GM18909 (cell line): ENCODE data around the gene CAMKMT.

Source experiments
- ATAC-seq: cut with Tn5 transposase; IDR thresholded peaks from one replicate; pipeline ENCODE4 v1.9.1; 2021; ENCODE audit warnings: mild to moderate bottlenecking; ENCODE audit not compliant: unreplicated experiment, poor library complexity

The CAMKMT gene

DNA sequence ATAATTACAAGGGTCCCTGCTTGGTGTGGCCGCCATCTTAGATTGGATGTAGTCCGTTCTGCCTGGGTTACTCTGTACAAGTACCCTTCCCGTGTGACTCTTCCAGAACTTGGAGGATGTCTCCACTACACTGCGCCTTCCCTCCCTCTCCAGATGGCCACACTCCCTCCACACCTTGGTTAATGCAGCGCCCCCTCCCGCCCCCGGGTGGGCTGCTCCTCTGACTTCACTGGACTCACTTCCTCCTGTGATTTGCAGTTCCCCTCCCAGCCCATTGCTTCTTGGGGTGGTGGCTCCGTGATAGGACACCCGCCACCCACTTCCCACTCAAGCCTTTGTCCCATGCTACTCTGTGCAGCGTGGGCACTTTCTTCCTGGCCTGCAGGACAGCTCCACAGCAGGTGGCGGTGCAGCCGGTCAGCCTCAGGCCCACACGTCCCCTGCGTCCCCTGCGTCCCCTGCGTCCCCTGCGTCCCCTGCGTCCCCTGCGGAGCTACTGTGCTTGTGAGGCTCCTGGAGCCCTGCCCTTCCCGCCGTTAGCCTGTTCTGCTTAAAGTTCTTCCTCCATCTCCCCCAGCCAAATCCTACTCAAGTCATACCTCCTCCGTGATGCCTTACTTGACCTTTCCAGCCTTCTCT lies 449.3 kb downstream of the CAMKMT start:
- ATAC-seq, result no peak

DNA sequence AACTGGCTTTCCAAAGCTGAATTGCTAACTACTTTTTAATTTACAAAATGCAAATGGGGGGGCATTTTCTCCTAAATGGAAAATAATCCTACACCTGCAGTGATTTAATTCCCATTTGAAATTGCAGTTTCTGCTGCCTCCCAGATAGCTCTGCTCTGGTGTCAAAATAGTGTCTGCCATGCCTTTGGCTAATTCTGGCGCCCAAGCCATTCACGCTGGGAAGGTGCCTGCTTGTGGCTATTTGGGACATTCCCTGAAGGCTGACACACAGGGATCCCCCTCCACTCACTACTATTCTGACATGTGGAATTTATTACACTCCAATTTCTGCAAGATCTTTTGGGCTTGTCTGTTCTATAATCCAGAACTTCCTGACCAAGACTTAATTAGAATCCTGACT lies 451.4 kb downstream of the CAMKMT start:
- no peak for ATAC-seq

DNA sequence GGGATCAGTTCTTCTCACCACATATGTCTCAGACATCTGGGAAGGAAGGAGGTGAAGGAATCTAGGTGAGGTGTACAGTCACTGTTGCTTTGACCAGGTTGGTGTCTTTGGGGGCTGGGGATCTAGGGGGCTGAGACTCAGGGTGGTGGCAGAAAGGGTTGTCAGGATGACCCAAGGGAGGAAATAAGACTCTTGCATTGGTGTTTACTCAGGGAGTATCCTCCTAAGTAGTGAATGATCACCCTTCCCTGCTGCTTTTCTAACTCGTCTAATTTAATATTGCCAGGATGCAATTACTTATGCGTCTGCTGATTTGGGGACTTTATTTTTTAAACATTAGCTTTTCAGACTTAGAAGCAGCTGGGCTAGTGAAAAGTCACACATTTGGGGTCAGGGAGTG lies 451.9 kb downstream of the CAMKMT start:
- no peak for ATAC-seq

DNA sequence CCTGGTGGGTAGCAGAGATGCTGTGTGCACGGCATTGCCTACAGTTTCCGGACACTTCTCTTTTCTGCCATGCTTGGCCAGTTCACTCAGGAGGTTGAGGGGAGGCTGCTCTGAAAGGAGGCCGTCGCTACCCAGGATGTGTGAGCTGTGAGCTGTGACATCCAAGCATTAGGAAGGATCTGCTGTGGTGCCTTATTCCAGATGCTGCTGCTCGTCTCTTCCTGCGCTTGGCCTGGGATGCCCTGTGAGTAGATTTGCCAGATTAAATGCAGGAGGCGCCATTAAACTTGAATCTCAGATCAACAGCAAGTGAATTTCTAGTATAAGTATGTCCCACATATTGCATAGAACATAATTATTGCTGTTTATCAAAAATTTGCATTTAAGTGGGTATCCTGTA lies 455.5 kb downstream of the CAMKMT start:
- no peak for ATAC-seq

DNA sequence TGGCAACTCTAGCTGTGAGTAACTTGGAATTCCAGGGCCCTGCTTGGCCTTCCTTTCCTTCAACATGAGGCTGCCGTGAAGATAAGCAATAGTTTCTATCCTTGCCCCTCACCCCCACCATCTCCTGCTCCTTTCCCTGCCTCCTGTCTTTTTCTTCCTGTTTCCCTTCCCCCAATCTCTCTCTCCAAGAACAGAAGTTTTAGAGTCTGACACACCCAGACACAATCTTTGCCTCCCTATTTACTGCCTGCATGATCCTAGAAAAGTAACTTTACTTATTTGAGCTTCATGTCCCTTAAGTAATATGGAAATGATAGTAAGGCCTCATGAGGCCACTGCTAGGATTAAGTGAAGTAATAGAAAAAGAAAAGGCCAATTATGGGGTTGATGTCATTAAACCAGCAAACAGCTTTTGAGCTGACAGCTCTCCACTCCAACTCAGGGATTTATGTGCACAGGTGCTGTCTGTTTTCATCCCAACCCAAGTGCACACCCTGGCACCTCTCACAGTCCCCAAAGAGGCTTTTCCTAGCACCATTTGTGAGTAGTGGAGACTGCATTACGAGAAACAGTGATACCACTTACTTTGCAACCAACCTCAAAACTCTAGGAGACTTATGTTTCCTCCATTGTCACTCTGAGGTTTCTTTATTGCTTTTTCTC lies 456.1 kb downstream of the CAMKMT start:
- no peak for ATAC-seq

DNA sequence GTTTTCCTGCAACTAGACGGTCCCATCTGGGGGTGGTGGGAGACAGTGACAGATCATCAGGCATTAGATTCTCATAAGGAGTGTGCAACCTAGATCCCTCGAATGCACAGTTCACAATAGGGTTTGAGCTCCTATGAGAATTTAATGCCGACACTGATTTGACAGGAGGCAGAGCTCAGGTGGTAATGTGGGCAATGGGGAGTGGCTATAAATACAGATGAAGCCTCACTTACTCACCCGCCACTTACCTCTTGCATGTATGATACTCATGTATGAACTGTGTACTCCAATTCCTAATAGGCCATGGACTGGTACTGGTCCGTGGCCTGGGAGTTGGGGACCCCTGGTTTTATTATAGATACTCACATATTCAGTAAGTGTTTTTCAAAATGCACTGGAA lies 457.3 kb downstream of the CAMKMT start:
- ATAC-seq, result no peak

DNA sequence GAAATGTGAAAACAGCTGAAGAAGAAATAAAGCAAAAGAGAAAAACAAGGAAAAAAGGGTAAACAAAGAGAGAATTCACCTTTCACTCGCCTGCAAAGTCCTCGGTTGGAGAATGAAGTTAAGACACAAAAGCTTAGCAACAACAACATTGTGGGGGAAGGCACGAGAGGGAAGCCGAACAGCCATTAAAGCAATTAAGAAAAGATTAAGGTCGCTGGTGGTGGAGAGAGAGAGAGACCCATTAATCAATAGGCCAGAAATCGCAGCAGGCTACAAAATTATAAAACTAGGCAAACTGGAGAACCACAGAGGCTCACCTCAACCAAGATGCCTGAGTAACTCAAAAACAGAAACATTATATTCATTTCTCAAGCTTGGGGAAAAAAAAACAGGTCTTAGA lies 459.8 kb downstream of the CAMKMT start:
- ATAC-seq, result no peak

DNA sequence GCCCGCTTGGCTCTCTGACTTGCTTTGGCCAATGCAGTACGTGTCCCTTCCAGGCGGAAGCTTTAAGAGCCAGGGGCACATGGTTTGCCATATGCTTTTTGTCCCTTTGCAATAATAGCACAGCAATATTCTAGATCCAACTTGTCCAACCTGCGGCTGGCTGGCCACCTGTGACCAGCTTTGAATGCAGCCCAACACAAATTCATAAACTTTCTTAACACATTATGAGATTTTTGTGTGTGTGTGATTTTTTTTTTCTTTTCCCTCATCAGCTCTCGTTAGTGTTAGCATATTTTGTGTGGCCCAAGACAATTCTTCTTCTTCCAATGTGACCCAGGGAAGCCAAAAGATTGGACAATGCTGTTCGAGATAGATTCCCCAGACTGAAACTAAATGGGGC lies 460.4 kb downstream of the CAMKMT start:
- ATAC-seq, result no peak
